ENCODE measurements around the gene LGMN.

Gene LGMN

DNA sequence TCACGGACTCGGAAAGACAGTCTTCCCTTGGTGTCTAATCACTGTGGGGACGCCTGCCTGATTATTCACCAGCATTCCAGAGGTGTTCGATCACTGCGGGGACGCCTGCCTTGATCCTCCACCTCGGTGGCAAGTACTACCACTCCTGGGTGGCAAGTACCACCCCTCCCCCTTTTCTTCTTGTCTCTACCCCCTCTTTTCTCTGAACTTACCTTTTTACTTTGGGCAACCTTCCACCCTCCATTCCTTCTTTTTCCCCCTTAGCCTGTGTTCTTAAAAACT lies 12.0 kb upstream of the LGMN start:
- no peak overlapping the region for H3K27ac ChIP-seq (ENCODE audit: low read depth, low read length)
- no peak overlapping the region for H3K4me3 ChIP-seq (ENCODE audit: insufficient read depth, low read length, poor library complexity, severe bottlenecking)
- no peaks in the 10 kb centered on the region for H3K36me3 ChIP-seq (ENCODE audit: low read length)
- no peaks in the 10 kb centered on the region for H3K79me2 ChIP-seq (ENCODE audit: insufficient read depth, low read length)
- no peaks in the 10 kb centered on the region for H3K27me3 ChIP-seq (ENCODE audit: low read length)
- H3K9me2 ChIP-seq (replicated peaks; ENCODE audit: insufficient read depth, low read length): no peaks in the 10 kb centered on the region
- no peak overlapping the region for H2AFZ ChIP-seq (ENCODE audit: low read depth, low read length, severe bottlenecking)
- no peaks in the 10 kb centered on the region for H3K9me3 ChIP-seq (ENCODE audit: insufficient read depth, low read length)
- no peaks in the 10 kb centered on the region for H3F3A ChIP-seq (ENCODE audit: insufficient read depth)
- no peak overlapping the region for H3K9ac ChIP-seq (ENCODE audit: low read length)
- no peak for TF ChIP-seq EZH2phosphoT487 (conservative IDR thresholded peaks at IDR 0.05; ENCODE audit: low read length)
- TF ChIP-seq, protein P1, sequence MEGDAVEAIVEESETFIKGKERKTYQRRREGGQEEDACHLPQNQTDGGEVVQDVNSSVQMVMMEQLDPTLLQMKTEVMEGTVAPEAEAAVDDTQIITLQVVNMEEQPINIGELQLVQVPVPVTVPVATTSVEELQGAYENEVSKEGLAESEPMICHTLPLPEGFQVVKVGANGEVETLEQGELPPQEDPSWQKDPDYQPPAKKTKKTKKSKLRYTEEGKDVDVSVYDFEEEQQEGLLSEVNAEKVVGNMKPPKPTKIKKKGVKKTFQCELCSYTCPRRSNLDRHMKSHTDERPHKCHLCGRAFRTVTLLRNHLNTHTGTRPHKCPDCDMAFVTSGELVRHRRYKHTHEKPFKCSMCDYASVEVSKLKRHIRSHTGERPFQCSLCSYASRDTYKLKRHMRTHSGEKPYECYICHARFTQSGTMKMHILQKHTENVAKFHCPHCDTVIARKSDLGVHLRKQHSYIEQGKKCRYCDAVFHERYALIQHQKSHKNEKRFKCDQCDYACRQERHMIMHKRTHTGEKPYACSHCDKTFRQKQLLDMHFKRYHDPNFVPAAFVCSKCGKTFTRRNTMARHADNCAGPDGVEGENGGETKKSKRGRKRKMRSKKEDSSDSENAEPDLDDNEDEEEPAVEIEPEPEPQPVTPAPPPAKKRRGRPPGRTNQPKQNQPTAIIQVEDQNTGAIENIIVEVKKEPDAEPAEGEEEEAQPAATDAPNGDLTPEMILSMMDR (IDR thresholded peaks at IDR 0.05; ENCODE audit: insufficient read depth, low read length, poor library complexity, severe bottlenecking): no peak
- H4K20me1 ChIP-seq (ENCODE audit: low read depth, low read length): no peaks in the 10 kb centered on the region
- no peak overlapping the region for H3K4me2 ChIP-seq (ENCODE audit: low read depth, low read length, poor library complexity, severe bottlenecking)

DNA sequence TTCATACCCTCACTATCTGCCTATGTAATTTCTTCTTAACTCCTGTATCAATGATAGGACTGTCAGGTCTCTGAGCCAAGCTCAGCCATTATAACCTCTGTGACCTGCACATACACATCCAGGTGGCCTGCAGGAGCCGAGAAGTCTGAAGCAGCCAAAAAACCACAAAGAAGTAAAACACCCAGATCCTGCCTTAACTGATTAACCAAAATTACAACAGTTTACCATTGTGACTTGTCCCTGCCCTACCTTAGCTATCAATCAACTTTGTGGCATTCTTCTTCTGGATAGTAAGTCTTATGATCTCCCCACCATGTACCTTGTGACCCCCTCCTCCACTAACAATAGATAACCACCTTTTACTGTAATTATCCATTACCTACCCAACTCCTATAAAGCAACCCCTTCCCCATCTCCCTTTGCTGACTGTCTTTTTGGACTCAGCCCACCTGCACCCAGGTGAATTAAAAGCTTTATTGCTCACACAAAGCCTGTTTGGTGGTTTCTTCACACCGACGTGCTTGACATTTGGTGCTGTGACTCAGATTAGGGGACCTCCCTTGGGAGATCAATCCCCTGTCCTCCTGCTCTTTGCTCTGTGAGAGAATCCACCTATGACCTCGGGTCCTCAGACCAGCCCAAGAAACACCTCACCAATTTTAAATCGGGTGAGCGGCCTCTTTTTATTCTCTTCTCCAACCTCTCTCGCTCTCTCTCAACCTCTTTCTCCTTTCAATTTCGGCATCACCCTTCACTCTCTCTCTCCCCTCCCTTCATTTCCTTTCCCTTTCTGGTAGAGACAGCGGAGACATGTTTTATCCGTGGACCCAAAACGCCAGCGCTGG lies 11.5 kb upstream of the LGMN start:
- Histone ChIP-seq H3K27me3 (ENCODE audit: low read length) (no peaks in the 10 kb centered on the region), H3K9me3 (ENCODE audit: insufficient read depth, low read length) (no peaks in the 10 kb centered on the region), H3F3A (ENCODE audit: insufficient read depth) (no peaks in the 10 kb centered on the region), H3K79me2 (ENCODE audit: insufficient read depth, low read length) (no peaks in the 10 kb centered on the region), H3K9ac (ENCODE audit: low read length) (no peak overlapping the region), H2AFZ (ENCODE audit: low read depth, low read length, severe bottlenecking) (no peak overlapping the region), H3K4me3 (ENCODE audit: insufficient read depth, low read length, poor library complexity, severe bottlenecking) (no peak overlapping the region), H3K36me3 (ENCODE audit: low read length) (no peaks in the 10 kb centered on the region), H3K4me2 (ENCODE audit: low read depth, low read length, poor library complexity, severe bottlenecking) (no peak overlapping the region), H4K20me1 (ENCODE audit: low read depth, low read length) (no peaks in the 10 kb centered on the region), H3K9me2 (replicated peaks; ENCODE audit: insufficient read depth, low read length) (no peaks in the 10 kb centered on the region), H3K27ac (ENCODE audit: low read depth, low read length) (no peak overlapping the region)
- TF ChIP-seq, protein P1 (IDR thresholded peaks at IDR 0.05; ENCODE audit: insufficient read depth, low read length, poor library complexity, severe bottlenecking): no peak
- no peak for TF ChIP-seq EZH2phosphoT487 (conservative IDR thresholded peaks at IDR 0.05; ENCODE audit: low read length)

DNA sequence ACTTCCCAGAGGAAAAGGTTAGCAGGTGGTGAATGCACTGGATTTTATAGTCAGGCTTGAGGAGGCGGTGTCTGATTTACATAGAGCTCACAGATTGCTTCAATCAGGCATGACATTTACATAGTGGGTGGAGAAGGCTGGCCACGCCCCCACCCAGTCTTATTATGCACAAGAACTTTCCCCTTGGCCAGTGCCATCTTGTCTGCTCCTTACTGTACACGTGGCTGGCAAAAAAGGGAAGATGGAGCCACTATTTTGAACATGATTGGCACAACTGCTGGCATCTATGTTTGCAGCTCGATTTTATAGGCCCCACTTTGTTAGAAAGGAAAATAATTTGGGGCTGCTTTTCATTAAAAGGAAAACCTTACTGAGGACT lies 10.9 kb upstream of the LGMN start:
- Histone ChIP-seq H4K20me1 (ENCODE audit: low read depth, low read length) (no peaks in the 10 kb centered on the region), H2AFZ (ENCODE audit: low read depth, low read length, severe bottlenecking) (no peak overlapping the region), H3K9me3 (ENCODE audit: insufficient read depth, low read length) (no peaks in the 10 kb centered on the region), H3K9ac (ENCODE audit: low read length) (no peak overlapping the region), H3K9me2 (replicated peaks; ENCODE audit: insufficient read depth, low read length) (no peaks in the 10 kb centered on the region), H3K27me3 (ENCODE audit: low read length) (no peaks in the 10 kb centered on the region), H3F3A (ENCODE audit: insufficient read depth) (no peaks in the 10 kb centered on the region), H3K4me2 (ENCODE audit: low read depth, low read length, poor library complexity, severe bottlenecking) (no peak overlapping the region), H3K4me3 (ENCODE audit: insufficient read depth, low read length, poor library complexity, severe bottlenecking) (no peak overlapping the region), H3K27ac (ENCODE audit: low read depth, low read length) (no peak overlapping the region), H3K79me2 (ENCODE audit: insufficient read depth, low read length) (no peaks in the 10 kb centered on the region), H3K36me3 (ENCODE audit: low read length) (no peaks in the 10 kb centered on the region)
- TF ChIP-seq EZH2phosphoT487 (conservative IDR thresholded peaks at IDR 0.05; ENCODE audit: low read length): no peak
- TF ChIP-seq, protein P1 (IDR thresholded peaks at IDR 0.05; ENCODE audit: insufficient read depth, low read length, poor library complexity, severe bottlenecking): no peak
